Measurements from ENCODE around the gene HSD17B12. TPM values are rescaled to one million over a fixed set of nuclear protein-coding genes. Genes with fewer than 3 reads are reported as not detected.
A peak's percentile ranks its signal among the peaks of the same experiment; 100 is the strongest.
"Not testable (repeated sequence)": the region's sequence is repeated elsewhere in the genome, so short reads cannot be mapped to it uniquely, and the experiment has no call there.

The HSD17B12 gene
- total RNA-seq, 1 experiment from 2014 or later, result 110 TPM

DNA sequence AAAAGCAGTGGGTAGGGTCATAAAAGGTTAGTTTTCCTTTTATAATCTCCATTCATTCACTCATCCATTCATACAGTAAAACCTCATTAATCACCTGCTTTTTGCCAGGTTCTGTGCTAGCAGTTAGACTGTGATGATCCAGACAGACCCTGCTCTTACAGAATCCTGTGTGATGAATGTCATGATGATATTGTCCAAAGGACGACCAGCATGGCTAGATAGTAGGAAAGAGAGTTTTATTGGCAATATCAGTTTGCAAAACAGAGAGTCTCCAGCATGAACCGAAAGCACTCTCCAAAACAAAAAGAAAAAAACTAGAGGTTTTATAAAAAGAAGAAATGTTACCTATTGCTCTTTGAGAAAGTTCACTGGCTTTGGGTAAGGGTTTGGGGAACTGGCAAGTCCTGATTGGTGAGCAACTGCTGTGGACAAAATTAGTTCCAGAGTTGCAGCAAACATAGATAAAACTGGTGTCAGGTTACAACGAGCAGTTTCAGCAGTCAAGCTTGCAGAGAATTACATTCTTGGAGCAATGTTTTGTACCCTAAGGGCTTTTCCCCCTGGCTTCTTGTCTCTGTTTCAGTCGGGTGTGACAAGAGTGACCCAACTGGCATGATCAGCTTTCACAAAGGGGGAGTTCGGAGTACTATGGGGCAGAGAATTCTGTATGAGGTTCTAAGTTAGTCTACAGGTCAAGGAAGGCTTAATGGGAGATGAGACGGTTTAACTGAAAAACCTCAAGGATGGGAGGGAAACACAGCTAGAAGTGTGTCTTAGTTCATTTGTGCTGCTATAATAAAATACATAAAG lies 58.3 kb downstream of the HSD17B12 start:
- DNase-seq (ENCODE audit: low read depth), result peak; percentile 90

- no peak for DNase-seq (ENCODE audit: low read depth)
Measured at GRCh38 chr11:43746670-43747069, 66.1 kb downstream of the HSD17B12 start.

DNA sequence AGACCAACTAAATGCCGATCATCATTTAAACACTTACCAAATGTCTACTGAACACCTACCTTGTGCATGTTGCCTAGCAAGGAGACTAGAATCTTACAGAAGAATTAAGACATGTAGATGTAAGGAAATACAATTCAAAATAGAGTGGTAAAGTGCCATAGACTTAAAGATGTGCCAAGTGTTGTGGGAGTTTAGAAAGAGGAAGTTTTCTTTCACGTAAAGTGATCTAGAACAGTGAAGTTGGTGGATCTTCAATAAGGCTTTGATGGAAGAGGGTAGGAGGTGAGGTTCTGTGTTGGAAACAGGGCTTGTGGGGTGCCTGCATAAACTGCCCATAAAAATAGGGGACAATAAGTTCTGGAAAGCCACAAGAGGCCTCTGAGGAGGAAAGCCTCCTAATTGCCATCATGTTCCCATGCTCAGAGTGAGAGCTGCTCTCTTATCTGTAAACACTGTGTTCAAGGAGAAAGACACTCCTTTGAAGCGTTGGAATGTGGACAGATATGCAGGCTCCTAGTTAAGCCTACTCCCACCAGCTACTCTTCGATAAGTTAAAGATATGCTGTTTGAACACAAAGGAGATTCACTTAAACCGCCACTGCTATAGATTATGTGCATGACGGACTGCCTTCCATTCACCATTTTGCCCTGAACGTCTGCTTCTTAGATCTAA lies 66.7 kb downstream of the HSD17B12 start:
- DNase-seq (ENCODE audit: low read depth), result no peak

- DNase-seq (ENCODE audit: low read depth), result no peak
Measured at GRCh38 chr11:43748095-43748494, 67.6 kb downstream of the HSD17B12 start.

DNA sequence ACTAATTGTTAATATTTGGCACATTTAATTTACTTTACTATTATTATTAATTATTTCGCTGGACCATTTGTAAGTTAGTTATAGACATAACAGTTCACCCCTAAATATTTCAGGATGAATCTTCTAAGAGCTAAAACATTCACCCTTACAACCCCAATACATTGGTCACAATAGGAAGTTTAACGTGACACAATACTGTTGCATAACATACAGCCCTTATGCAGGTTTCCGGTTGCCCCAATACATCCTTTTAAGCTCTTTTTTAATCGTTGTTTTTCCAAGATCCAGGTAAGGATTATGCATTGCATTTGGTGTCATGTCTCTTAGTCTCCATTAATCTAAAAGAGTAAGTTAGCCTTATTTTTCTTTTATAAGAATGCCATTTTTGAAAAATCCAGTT lies 71.2 kb downstream of the HSD17B12 start:
- DNase-seq (ENCODE audit: low read depth), result no peak

DNA sequence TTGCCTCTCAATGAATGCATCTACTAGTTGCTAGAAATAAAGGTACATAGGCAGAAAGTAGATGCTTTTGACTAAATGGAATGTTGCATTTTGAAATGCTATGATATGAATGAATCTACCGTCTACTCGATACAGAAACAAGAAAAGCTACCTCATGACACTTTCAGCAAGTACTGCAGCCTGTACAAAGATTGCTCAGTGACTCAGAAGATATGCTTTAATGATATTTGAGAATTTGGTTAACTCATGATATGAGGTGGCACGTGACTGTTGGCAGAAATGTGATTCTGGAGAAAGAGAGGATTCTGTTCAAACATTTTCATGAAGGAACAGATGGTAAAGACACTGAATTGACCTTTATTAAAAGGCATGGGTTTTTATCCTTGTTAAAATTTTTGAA lies 76.0 kb downstream of the HSD17B12 start:
- peak; percentile 8 for DNase-seq (ENCODE audit: low read depth)

GRCh38 chr11:43758927-43759326 lies 78.4 kb downstream of the HSD17B12 start:
- DNase-seq (ENCODE audit: low read depth), result no peak

DNA sequence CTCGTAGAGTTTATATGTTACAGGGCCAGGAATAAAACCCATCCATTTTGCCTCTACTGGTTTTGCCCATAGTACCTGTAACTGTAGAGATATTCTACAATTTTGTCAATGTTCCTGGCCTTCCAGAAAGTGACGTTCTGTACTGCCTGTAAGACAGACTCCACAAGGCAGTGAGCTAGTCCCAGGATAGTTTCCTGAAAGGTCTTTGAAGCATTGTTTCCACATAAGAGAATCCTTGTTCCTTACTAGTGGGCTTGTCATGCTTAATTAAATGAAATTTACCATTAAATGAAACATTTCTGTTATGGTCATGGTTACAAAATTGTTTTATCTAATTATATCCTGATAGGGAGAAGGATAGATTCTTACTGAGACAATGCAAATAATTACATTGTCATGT lies 80.4 kb downstream of the HSD17B12 start:
- no peak for DNase-seq (ENCODE audit: low read depth)

DNA sequence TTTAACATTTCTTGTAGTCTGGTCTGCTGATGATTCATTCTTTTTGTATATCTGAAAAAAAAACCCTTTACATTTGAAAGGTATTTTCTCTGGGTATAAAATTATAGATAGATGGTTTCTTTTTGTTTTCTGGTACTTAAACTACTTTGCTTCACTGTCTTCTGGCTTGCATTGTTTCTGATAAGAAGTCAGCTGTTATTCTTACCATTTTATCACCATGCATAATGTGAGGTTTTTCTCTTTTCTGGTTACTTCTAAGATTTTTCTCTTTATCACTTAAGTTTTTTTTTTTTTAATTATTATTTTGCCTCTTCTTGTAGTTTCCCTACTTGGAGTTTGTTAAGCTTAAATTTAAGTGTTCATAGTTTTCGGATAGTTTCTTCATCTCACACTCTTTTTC lies 84.7 kb downstream of the HSD17B12 start:
- no peak for DNase-seq (ENCODE audit: low read depth)

DNA sequence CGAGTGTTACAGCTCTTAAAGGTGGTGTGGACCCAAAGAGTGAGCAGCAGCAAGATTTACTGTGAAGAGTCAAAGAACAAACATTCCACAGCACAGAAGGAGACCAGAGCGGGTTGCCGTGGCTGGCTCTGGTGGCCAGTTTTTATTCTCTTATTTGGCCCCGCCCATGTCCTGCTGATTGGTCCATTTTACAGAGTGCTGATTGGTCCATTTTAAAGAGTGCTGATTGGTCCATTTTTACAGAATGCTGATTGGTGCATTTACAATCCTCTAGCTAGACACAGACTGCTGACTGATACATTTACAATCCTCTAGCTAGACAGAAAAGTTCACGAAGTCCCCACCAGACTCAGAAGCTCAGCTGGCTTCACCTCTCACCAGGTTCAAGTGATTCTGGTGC lies 88.1 kb downstream of the HSD17B12 start:
- DNase-seq (ENCODE audit: low read depth), result not testable (repeated sequence)

GRCh38 chr11:43770173-43770572 lies 89.6 kb downstream of the HSD17B12 start:
- no peak for DNase-seq (ENCODE audit: low read depth)

- no peak for DNase-seq (ENCODE audit: low read depth)
Measured at GRCh38 chr11:43772733-43773132, 92.2 kb downstream of the HSD17B12 start.

DNA sequence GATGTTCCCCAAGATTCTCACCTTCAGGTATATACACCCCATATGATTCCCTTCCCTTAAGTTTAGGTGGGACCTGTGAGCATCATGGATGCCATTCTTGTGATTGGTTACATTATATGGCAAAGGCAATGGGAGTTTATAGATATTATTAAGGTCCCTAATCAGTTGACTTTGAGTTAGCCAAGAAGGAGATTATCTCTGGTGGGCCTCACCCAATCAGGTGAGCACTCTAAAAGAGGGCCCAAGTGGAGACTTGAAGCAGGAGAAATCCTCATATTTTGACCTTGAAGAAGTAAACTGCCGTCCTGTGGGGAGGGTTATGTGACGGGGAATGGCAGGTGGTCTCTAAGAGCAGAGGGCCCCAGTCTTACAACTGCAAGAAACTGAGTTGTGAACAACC lies 94.2 kb downstream of the HSD17B12 start:
- DNase-seq (ENCODE audit: low read depth), result no peak

GRCh38 chr11:43779306-43779705 lies 98.8 kb downstream of the HSD17B12 start:
- no peak for DNase-seq (ENCODE audit: low read depth)

DNA sequence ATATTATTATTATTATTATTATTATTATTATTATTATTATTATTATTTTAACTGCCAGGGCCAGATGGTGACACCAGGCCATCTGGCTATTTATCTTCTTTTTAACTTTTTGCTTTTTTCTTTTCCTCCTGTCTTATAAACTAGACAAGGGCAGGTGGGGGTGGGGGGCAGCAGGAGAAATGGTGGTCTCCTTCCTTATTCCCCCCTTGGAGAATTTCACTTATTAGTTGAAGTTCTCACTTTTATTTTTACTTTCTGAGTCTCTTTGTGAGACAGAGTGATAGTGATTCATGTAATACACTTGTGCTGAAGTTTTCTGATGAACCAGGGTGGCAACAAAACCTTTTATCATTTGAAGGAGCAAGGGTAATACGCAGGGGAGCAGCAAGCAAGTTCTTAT lies 103.8 kb downstream of the HSD17B12 start:
- DNase-seq (ENCODE audit: low read depth), result no peak

- no peak for DNase-seq (ENCODE audit: low read depth)
Measured at GRCh38 chr11:43784866-43785265, 104.3 kb downstream of the HSD17B12 start.

DNA sequence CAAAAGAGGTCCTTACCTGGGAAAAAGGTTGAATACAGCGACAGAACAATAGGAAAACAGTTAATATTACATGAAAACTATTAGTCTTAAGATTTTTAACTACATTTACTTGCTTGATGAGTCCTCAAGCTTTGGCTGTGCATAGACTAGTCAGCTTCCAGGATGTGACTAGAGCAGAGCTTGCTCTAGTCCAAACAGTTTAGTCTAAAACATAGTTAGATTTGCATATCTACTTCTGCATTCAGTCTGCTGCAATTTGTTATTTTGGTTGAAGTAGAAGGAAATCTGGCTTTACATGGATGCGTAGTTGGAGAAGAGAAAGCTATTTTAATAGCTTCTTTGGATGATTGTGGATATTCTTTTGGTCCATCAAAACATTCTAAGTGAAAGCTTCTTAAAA lies 104.8 kb downstream of the HSD17B12 start:
- DNase-seq (ENCODE audit: low read depth), result no peak

DNA sequence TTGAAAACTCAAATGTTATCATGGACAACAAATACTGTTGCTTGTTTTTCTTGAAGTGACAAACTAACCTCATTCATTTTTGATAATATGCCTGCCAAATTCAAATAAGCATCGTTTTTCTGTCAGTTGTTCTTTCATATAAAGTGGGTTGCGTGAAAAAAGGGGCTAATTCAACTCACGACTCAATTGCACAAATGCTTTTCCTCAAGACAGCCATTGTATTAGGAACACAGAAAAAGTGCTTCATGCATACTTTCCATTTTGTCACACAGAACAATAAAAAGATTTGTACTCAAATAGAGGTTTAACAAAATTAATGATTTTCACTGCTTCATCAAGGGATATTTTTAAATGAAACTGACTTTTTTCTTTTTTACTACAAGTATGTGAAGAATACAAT lies 105.5 kb downstream of the HSD17B12 start:
- DNase-seq (ENCODE audit: low read depth), result no peak

DNA sequence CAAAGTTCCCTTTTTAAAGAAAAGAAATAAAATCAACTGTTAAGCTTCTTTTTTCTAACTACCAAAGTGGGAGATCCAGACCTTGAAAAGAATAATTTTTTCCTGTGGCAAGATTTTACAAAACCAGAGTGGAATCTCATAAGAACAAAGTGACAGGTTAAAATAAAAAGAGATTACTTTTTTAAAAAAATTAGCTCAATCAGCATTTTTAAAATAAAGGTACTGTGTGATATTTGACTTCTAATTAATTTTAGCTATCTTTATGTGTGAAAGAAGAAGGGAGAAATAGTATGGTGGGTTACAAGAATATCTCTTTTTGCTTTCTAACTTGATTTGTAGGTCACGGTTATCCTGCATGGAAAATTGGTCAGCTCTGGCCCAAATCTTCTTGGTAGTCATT lies 107.3 kb downstream of the HSD17B12 start:
- DNase-seq (ENCODE audit: low read depth), result no peak

- no peak for DNase-seq (ENCODE audit: low read depth)
Measured at GRCh38 chr11:43788421-43788820, 107.9 kb downstream of the HSD17B12 start.

DNA sequence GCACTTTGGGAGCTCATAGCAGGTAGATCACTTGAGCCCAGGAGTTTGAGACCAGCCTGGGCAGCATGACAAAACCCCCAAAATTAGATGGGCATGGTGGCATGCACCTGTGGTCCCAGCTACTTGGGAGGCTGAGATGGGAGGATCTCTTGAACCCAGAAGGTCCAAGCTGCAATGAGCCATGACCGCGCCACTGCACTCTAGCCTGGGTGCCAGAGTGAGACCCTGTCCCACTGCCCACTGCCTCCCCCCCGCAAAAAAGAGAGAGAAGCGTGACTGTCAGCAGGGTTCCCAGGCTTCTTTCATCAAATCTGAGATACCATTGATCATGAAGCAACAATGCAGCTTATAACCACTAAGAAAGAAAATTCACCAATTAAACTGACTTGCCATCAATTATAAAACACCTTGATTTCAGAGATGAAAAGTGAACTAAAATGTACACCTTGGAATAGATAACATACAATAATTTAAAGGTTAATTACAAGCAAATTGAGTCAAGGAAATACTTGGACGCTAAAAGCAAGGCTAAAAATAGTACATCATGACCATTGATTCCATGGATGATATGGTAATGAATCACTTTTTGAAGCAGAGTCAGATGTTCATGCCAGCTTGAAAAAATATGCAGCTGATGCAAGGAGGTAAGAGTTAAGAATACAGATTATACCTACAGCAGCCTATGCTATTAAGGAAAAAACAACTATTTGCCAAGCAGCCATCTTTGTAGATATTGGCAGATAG lies 109.3 kb downstream of the HSD17B12 start:
- DNase-seq (ENCODE audit: low read depth), result peak; percentile 82

DNA sequence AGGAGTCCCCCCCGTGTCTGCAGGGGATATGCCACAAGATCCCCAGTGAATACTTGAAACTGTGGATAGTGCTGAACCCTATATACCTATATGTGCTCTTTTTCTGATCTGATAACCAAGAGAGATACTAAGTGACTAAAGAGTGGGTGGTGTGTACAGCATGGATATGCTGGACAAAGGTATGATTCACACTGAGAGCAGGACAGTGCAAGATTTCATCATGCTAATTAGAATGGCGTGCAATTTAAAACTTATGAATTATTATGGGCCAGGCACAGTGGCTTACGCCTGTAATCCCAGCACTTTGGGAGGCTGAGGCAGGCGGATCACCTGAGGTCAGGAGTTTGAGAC lies 109.9 kb downstream of the HSD17B12 start:
- DNase-seq (ENCODE audit: low read depth), result peak; percentile 50

- no peak for DNase-seq (ENCODE audit: low read depth)
Measured at GRCh38 chr11:43797337-43797736, 116.8 kb downstream of the HSD17B12 start.
